Measurements from ENCODE around the gene SMC6. TPM values are rescaled to one million over a fixed set of nuclear protein-coding genes. Genes with fewer than 3 reads are reported as not detected.

The SMC6 gene
- polyA plus RNA-seq, 1 of the 3 experiments (the other 2 are of a cell fraction), result 6.5 TPM

DNA sequence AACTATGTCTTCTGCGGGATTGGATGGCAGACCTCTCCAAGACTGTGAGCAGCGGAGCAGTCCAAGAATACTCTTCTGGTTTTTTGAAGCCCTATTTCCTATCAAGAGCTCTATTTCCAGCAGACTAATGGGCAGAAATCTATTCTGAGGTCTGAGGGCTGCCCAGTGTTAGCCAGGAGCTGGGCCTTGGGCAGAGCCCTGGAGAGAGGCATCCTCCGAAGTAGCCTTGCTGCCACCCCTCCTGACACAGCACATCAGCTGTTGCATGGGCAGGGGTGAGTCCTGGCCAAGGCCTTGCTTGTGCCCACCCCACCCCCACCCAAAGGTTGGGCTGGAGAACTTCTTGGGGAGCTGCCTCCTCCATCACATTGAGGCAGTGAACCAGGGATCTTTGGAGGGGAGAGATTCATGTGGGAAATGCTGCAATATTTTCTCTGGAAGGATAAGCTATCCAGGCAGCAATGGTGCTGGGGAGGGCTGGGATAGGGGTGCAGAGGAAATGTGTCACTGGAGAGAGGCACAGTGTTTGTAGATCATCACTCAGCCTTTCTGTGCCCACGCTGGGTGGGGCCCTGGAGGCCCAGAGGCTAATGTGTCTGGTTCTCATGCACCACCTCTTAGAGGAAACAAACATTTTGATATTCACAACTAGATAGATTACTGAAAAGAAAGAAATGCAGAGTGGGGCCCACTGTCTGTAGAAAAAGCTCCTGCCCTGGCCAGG lies 108.5 kb downstream of the SMC6 start:
- Histone ChIP-seq H3K27ac (ENCODE audit: low read depth in 2 of 2, low read length in 1 of 2) (peak overlapping the region in 1 of 2 experiments; percentile 25; a peak in 2 of 4 replicates), H3F3A (replicated peaks; ENCODE audit: insufficient read depth) (peaks cover 11% of the 10 kb centered on the region), H2AFZ (ENCODE audit: low read depth) (no peak overlapping the region; the same call in 1 of the 2 replicates), H3K4me2 (peak overlapping the region; percentile 19; the same call in 1 of the 2 replicates), H3K36me3 (replicated peaks in 1 of 2; ENCODE audit: control insufficient read depth in 1 of 2, insufficient read depth in 2 of 2, low read length in 1 of 2) (no peaks in the 10 kb centered on the region), H3K9me3 (no peaks in the 10 kb centered on the region), H4K20me1 (ENCODE audit: insufficient read depth) (no peaks in the 10 kb centered on the region), H3K9me2 (no peaks in the 10 kb centered on the region), H3K4me1 (ENCODE audit: control insufficient read depth in 1 of 2, insufficient read depth in 2 of 2, low read depth in 1 of 2, low read length in 1 of 2) (peaks cover 0 to 30% of the 10 kb centered on the region in 2 experiments; a peak in 2 of 4 replicates), H3K9ac (no peak overlapping the region), H3K27me3 (ENCODE audit: insufficient read depth) (no peaks in the 10 kb centered on the region), H3K4me3 (ENCODE audit: low read depth in 2 of 2, low read length in 1 of 2) (no peak overlapping the region), H3K79me2 (ENCODE audit: insufficient read depth) (no peaks in the 10 kb centered on the region)
- no peak for TF ChIP-seq POLR2AphosphoS5 (IDR thresholded peaks at IDR 0.05; ENCODE audit: low read depth, low read length)
- TF ChIP-seq FOXJ3 (CRISPR knock-in tag; IDR thresholded peaks at IDR 0.05), result no peak
- TF ChIP-seq, protein P1, sequence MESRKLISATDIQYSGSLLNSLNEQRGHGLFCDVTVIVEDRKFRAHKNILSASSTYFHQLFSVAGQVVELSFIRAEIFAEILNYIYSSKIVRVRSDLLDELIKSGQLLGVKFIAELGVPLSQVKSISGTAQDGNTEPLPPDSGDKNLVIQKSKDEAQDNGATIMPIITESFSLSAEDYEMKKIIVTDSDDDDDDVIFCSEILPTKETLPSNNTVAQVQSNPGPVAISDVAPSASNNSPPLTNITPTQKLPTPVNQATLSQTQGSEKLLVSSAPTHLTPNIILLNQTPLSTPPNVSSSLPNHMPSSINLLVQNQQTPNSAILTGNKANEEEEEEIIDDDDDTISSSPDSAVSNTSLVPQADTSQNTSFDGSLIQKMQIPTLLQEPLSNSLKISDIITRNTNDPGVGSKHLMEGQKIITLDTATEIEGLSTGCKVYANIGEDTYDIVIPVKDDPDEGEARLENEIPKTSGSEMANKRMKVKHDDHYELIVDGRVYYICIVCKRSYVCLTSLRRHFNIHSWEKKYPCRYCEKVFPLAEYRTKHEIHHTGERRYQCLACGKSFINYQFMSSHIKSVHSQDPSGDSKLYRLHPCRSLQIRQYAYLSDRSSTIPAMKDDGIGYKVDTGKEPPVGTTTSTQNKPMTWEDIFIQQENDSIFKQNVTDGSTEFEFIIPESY (IDR thresholded peaks at IDR 0.05; ENCODE audit: borderline replicate concordance, low read depth), result no peak
- TF ChIP-seq MEF2A (IDR thresholded peaks at IDR 0.05; ENCODE audit: borderline replicate concordance, low read depth), result no peak
- TF ChIP-seq EZH2phosphoT487 (IDR thresholded peaks at IDR 0.05; ENCODE audit: borderline replicate concordance, low read depth), result no peak
- TF ChIP-seq TCF12 (IDR thresholded peaks at IDR 0.05), result no peak
- TF ChIP-seq, protein P2, sequence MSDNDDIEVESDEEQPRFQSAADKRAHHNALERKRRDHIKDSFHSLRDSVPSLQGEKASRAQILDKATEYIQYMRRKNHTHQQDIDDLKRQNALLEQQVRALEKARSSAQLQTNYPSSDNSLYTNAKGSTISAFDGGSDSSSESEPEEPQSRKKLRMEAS (IDR thresholded peaks at IDR 0.05; ENCODE audit: low read depth), result no peak
- TF ChIP-seq MXI1 (IDR thresholded peaks at IDR 0.05; ENCODE audit: low read depth, low read length), result no peak
- TF ChIP-seq, protein P3, sequence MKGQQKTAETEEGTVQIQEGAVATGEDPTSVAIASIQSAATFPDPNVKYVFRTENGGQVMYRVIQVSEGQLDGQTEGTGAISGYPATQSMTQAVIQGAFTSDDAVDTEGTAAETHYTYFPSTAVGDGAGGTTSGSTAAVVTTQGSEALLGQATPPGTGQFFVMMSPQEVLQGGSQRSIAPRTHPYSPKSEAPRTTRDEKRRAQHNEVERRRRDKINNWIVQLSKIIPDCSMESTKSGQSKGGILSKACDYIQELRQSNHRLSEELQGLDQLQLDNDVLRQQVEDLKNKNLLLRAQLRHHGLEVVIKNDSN (IDR thresholded peaks at IDR 0.05; ENCODE audit: borderline replicate concordance, low read depth), result no peak
- TF ChIP-seq JUND (IDR thresholded peaks at IDR 0.05), result no peak
- TF ChIP-seq RXRA (IDR thresholded peaks at IDR 0.05; ENCODE audit: borderline replicate concordance, low read depth), result no peak
- TF ChIP-seq TAF1 (IDR thresholded peaks at IDR 0.05; ENCODE audit: borderline replicate concordance, low read depth, low read length), result no peak
- TF ChIP-seq, protein P4, sequence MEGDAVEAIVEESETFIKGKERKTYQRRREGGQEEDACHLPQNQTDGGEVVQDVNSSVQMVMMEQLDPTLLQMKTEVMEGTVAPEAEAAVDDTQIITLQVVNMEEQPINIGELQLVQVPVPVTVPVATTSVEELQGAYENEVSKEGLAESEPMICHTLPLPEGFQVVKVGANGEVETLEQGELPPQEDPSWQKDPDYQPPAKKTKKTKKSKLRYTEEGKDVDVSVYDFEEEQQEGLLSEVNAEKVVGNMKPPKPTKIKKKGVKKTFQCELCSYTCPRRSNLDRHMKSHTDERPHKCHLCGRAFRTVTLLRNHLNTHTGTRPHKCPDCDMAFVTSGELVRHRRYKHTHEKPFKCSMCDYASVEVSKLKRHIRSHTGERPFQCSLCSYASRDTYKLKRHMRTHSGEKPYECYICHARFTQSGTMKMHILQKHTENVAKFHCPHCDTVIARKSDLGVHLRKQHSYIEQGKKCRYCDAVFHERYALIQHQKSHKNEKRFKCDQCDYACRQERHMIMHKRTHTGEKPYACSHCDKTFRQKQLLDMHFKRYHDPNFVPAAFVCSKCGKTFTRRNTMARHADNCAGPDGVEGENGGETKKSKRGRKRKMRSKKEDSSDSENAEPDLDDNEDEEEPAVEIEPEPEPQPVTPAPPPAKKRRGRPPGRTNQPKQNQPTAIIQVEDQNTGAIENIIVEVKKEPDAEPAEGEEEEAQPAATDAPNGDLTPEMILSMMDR (IDR thresholded peaks at IDR 0.05), result no peak
- TF ChIP-seq FOXM1 (IDR thresholded peaks at IDR 0.05; ENCODE audit: low read depth), result no peak
- TF ChIP-seq, protein P5, sequence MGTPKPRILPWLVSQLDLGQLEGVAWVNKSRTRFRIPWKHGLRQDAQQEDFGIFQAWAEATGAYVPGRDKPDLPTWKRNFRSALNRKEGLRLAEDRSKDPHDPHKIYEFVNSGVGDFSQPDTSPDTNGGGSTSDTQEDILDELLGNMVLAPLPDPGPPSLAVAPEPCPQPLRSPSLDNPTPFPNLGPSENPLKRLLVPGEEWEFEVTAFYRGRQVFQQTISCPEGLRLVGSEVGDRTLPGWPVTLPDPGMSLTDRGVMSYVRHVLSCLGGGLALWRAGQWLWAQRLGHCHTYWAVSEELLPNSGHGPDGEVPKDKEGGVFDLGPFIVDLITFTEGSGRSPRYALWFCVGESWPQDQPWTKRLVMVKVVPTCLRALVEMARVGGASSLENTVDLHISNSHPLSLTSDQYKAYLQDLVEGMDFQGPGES (IDR thresholded peaks at IDR 0.05; ENCODE audit: low read depth, low read length), result no peak
- TF ChIP-seq YY1 (IDR thresholded peaks at IDR 0.05; ENCODE audit: low read depth), result no peak
- ChIA-PET POLR2A (interaction anchor here (0.6 kb wide), 1 partner anchor 870 kb away, joined by 3 read pairs; no protein-coding TSS in a partner anchor), CTCF (interaction anchor here (0.7 to 23.6 kb wide), 45 partner anchors 10 to 1023 kb away, joined by 3 to 471 read pairs (median 5); partner anchors contain the start of gene VSNL1)
- WGBS (ENCODE audit: low lambda C conversion rate), result 87% methylated on average over 4 of the region's 4 CpGs
- DNase-seq, result no peak
